Measurements from ENCODE around the gene ABL2. TPM values are rescaled to one million over a fixed set of nuclear protein-coding genes. Genes with fewer than 3 reads are reported as not detected.

The ABL2 gene
- total RNA-seq, 2 donors from 2014 or later, result 20.2 to 28.0 TPM

DNA sequence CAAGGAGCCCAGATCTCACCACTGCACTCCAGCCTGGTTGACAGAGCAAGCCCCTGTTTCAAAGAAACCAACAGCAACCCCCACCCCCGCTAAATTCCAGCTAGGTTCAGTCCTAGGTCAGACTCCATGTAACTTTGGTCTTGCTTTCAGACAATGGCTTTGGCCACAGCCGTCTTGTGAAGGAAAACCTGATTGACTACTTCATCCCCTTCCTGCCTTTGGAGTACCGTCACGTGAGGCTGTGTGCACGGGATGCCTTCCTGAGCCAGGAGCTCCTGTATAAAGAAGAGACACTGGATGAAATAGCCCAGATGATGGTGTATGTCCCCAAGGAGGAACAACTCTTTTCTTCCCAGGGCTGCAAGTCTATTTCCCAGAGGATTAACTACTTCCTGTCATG lies 134.7 kb downstream of the ABL2 start:
- DNase-seq, result no peak
- Histone ChIP-seq H3K27ac (ENCODE audit: low read depth, low read length) (no peak overlapping the region), H3K9ac (ENCODE audit: extremely low read depth, low read length, poor library complexity, severe bottlenecking) (no peak overlapping the region), H3K4me1 (ENCODE audit: control insufficient read depth, insufficient read depth, low read length) (no peaks in the 10 kb centered on the region), H3K27me3 (ENCODE audit: control insufficient read depth, insufficient read depth, low read length, poor library complexity, severe bottlenecking) (no peaks in the 10 kb centered on the region), H3K9me3 (ENCODE audit: control insufficient read depth, low read length) (no peaks in the 10 kb centered on the region), H3K4me3 (ENCODE audit: low read length) (no peak overlapping the region), H3K36me3 (ENCODE audit: control insufficient read depth, insufficient read depth, low read length) (peaks cover 74% of the 10 kb centered on the region)
- H3K4me1 Mint-ChIP-seq, result no peaks in the 10 kb centered on the region
- no peak for TF ChIP-seq CTCF (conservative IDR thresholded peaks at IDR 0.05)
- peaks cover 64% of the 10 kb centered on the region for H3K36me3 Mint-ChIP-seq (ENCODE audit: low read depth)
- WGBS, 2 experiments (ENCODE audit: insufficient coverage in 1 of 2, insufficient read length in 1 of 2), result 75 to 92% methylated on average over 2 to 5 of the region's 5 CpGs
- no peaks in the 10 kb centered on the region for H3K9me3 Mint-ChIP-seq
- no peak overlapping the region for H3K27ac Mint-ChIP-seq
- no peak overlapping the region for H3K4me3 Mint-ChIP-seq
- H3K27me3 Mint-ChIP-seq (ENCODE audit: insufficient read depth), result no peaks in the 10 kb centered on the region

- no peak overlapping the region for H3K4me3 Mint-ChIP-seq
These were observed 136.5 kb downstream of the ABL2 start for GRCh38 chr1:179092896-179093461.

GRCh38 chr1:179091691-179092165 lies 137.7 kb downstream of the ABL2 start:
- H3K27ac ChIP-seq (ENCODE audit: low read depth, low read length), result no peak overlapping the region
- H3K9me3 ChIP-seq (ENCODE audit: control insufficient read depth, low read length), result no peaks in the 10 kb centered on the region
- H3K4me1 ChIP-seq (ENCODE audit: control insufficient read depth, insufficient read depth, low read length), result peaks cover 5% of the 10 kb centered on the region
- no peak for DNase-seq
- H3K27me3 ChIP-seq (ENCODE audit: control insufficient read depth, insufficient read depth, low read length, poor library complexity, severe bottlenecking), result no peaks in the 10 kb centered on the region
- no peak overlapping the region for H3K4me3 Mint-ChIP-seq
- H3K36me3 ChIP-seq (ENCODE audit: control insufficient read depth, insufficient read depth, low read length), result peaks cover 66% of the 10 kb centered on the region
- peaks cover 13% of the 10 kb centered on the region for H3K4me1 Mint-ChIP-seq
- H3K9ac ChIP-seq (ENCODE audit: extremely low read depth, low read length, poor library complexity, severe bottlenecking), result no peak overlapping the region
- no peak overlapping the region for H3K4me3 ChIP-seq (ENCODE audit: low read length)
- TF ChIP-seq CTCF (conservative IDR thresholded peaks at IDR 0.05), result no peak
- H3K9me3 Mint-ChIP-seq, result no peaks in the 10 kb centered on the region
- H3K27ac Mint-ChIP-seq, result no peak overlapping the region
- H3K36me3 Mint-ChIP-seq (ENCODE audit: low read depth), result peaks cover 57% of the 10 kb centered on the region
- WGBS, 2 experiments (ENCODE audit: insufficient coverage in 1 of 2, insufficient read length in 1 of 2), result 89% methylated on average over 5 of the region's 5 CpGs; no CpG with 5 or more reads in 1 of the 2 experiments
- H3K27me3 Mint-ChIP-seq (ENCODE audit: insufficient read depth), result no peaks in the 10 kb centered on the region

More at GRCh38 chr1:179092896-179093461, 136.5 kb downstream of the ABL2 start:
- Histone ChIP-seq H3K4me3 (ENCODE audit: low read length) (no peak overlapping the region), H3K36me3 (ENCODE audit: control insufficient read depth, insufficient read depth, low read length) (peaks cover 79% of the 10 kb centered on the region), H3K27ac (ENCODE audit: low read depth, low read length) (no peak overlapping the region), H3K9me3 (ENCODE audit: control insufficient read depth, low read length) (no peaks in the 10 kb centered on the region), H3K9ac (ENCODE audit: extremely low read depth, low read length, poor library complexity, severe bottlenecking) (no peak overlapping the region), H3K4me1 (ENCODE audit: control insufficient read depth, insufficient read depth, low read length) (peaks cover 1% of the 10 kb centered on the region), H3K27me3 (ENCODE audit: control insufficient read depth, insufficient read depth, low read length, poor library complexity, severe bottlenecking) (no peaks in the 10 kb centered on the region)
- Mint-ChIP-seq H3K27me3 (ENCODE audit: insufficient read depth) (no peaks in the 10 kb centered on the region), H3K36me3 (ENCODE audit: low read depth) (peaks cover 62% of the 10 kb centered on the region), H3K9me3 (no peaks in the 10 kb centered on the region), H3K27ac (no peak overlapping the region), H3K4me1 (peaks cover 9% of the 10 kb centered on the region)
- TF ChIP-seq CTCF (conservative IDR thresholded peaks at IDR 0.05), result no peak
- DNase-seq, result no peak
- WGBS, 2 experiments (ENCODE audit: insufficient coverage in 1 of 2, insufficient read length in 1 of 2), result 93 to 96% methylated on average over 7 to 9 of the region's 9 CpGs

All from endodermal cell (in vitro differentiated cells).